Nephron (organoid): Measurements from ENCODE around the gene CFAP92.

ENCODE experiments used
- H3K27ac Mint-ChIP-seq, 3 experiments: 2 replicates each; pipeline ENCODE4 v1.8.0; 2020; ENCODE audit warnings: mixed read lengths in 3 of 3, mild to moderate bottlenecking in 2 of 3, moderate library complexity in 1 of 3
- H3K27me3 Mint-ChIP-seq: 2 replicates; pipeline ENCODE4 v1.8.0; 2021; ENCODE audit warnings: low read depth, mild to moderate bottlenecking, moderate library complexity, mixed read lengths
- H3K36me3 Mint-ChIP-seq: 2 replicates; pipeline ENCODE4 v1.8.0; 2020; ENCODE audit warnings: low read depth, mixed read lengths
- H3K4me1 Mint-ChIP-seq: 2 replicates; pipeline ENCODE4 v1.8.0; 2020; ENCODE audit warnings: mixed read lengths
- H3K4me3 Mint-ChIP-seq, 3 experiments: 2 replicates each; pipeline ENCODE4 v1.8.0; 2020; ENCODE audit warnings: mild to moderate bottlenecking in 3 of 3, mixed read lengths in 3 of 3, moderate library complexity in 2 of 3
- H3K9me3 Mint-ChIP-seq: 2 replicates; pipeline ENCODE4 v1.8.0; 2020; ENCODE audit warnings: mixed read lengths
- CTCF ChIP-seq, 3 experiments: fragments of 200-600 bp; sonication (generic); IDR thresholded peaks; one replicate each; pipeline ENCODE4 v1.5.0; 2021; ENCODE audit warnings: antibody characterized with exemption in 3 of 3; ENCODE audit not compliant: unreplicated experiment in 3 of 3

Gene CFAP92

GRCh38 chr3:129014148-129014547 is 20.3 kb upstream of the CFAP92 start:
- H3K27me3 Mint-ChIP-seq = peaks cover 4% of the 10 kb centered on the region
- H3K27ac Mint-ChIP-seq = peak overlapping the region in 1 of 3 experiments; percentile 31
- no peak overlapping the region for H3K4me3 Mint-ChIP-seq
- H3K36me3 Mint-ChIP-seq = no peaks in the 10 kb centered on the region
- TF ChIP-seq CTCF (IDR thresholded peaks at IDR 0.05; ENCODE audit: unreplicated experiment in 3 of 3) = no peak
- H3K9me3 Mint-ChIP-seq = no peaks in the 10 kb centered on the region
- H3K4me1 Mint-ChIP-seq = peaks cover 38% of the 10 kb centered on the region

GRCh38 chr3:129013491-129013891 is 19.6 kb upstream of the CFAP92 start:
- peaks cover 7% of the 10 kb centered on the region for H3K27me3 Mint-ChIP-seq
- H3K4me1 Mint-ChIP-seq = peaks cover 38% of the 10 kb centered on the region
- H3K27ac Mint-ChIP-seq = no peak overlapping the region
- no peak for TF ChIP-seq CTCF (IDR thresholded peaks at IDR 0.05; ENCODE audit: unreplicated experiment in 3 of 3)
- no peak overlapping the region for H3K4me3 Mint-ChIP-seq
- no peaks in the 10 kb centered on the region for H3K36me3 Mint-ChIP-seq
- no peaks in the 10 kb centered on the region for H3K9me3 Mint-ChIP-seq

GRCh38 chr3:129010310-129010956 is 16.6 kb upstream of the CFAP92 start:
- no peaks in the 10 kb centered on the region for H3K36me3 Mint-ChIP-seq
- H3K4me1 Mint-ChIP-seq = peaks cover 37% of the 10 kb centered on the region
- H3K27me3 Mint-ChIP-seq = peaks cover 27% of the 10 kb centered on the region
- no peak overlapping the region for H3K4me3 Mint-ChIP-seq
- peak overlapping the region in 1 of 3 experiments; percentile 74 for H3K27ac Mint-ChIP-seq
- H3K9me3 Mint-ChIP-seq = no peaks in the 10 kb centered on the region
- TF ChIP-seq CTCF (IDR thresholded peaks at IDR 0.05; ENCODE audit: unreplicated experiment in 3 of 3) = no peak

GRCh38 chr3:129009266-129009665 is 15.4 kb upstream of the CFAP92 start:
- H3K27me3 Mint-ChIP-seq = peaks cover 39% of the 10 kb centered on the region

GRCh38 chr3:129007792-129008191 is 13.9 kb upstream of the CFAP92 start:
- H3K27me3 Mint-ChIP-seq = peaks cover 51% of the 10 kb centered on the region
- H3K36me3 Mint-ChIP-seq = no peaks in the 10 kb centered on the region
- peak overlapping the region in 1 of 3 experiments; percentile 31 for H3K4me3 Mint-ChIP-seq
- peak overlapping the region in 2 of 3 experiments; percentile 16 to 30 for H3K27ac Mint-ChIP-seq
- peaks cover 39% of the 10 kb centered on the region for H3K4me1 Mint-ChIP-seq
- TF ChIP-seq CTCF (IDR thresholded peaks at IDR 0.05; ENCODE audit: unreplicated experiment in 3 of 3) = no peak
- peaks cover 2% of the 10 kb centered on the region for H3K9me3 Mint-ChIP-seq

More at GRCh38 chr3:129009266-129009665, 15.4 kb upstream of the CFAP92 start:
- H3K36me3 Mint-ChIP-seq = no peaks in the 10 kb centered on the region
- H3K4me3 Mint-ChIP-seq = no peak overlapping the region
- no peak for TF ChIP-seq CTCF (IDR thresholded peaks at IDR 0.05; ENCODE audit: unreplicated experiment in 3 of 3)
- peaks cover 34% of the 10 kb centered on the region for H3K4me1 Mint-ChIP-seq
- H3K27ac Mint-ChIP-seq = no peak overlapping the region
- H3K9me3 Mint-ChIP-seq = no peaks in the 10 kb centered on the region

GRCh38 chr3:129006864-129007263 is 13.0 kb upstream of the CFAP92 start:
- no peak for TF ChIP-seq CTCF (IDR thresholded peaks at IDR 0.05; ENCODE audit: unreplicated experiment in 3 of 3)

More at GRCh38 chr3:129006864-129007263, 13.0 kb upstream of the CFAP92 start:
- H3K9me3 Mint-ChIP-seq = peaks cover 2% of the 10 kb centered on the region
- peak overlapping the region in 1 of 3 experiments; percentile 4 for H3K27ac Mint-ChIP-seq
- peaks cover 42% of the 10 kb centered on the region for H3K4me1 Mint-ChIP-seq
- no peaks in the 10 kb centered on the region for H3K36me3 Mint-ChIP-seq
- H3K27me3 Mint-ChIP-seq = peaks cover 61% of the 10 kb centered on the region
- H3K4me3 Mint-ChIP-seq = no peak overlapping the region
